Fibroblast of pulmonary artery (primary cell): ENCODE data around the gene DPM1.

Source experiments
- DNase-seq: peaks from one replicate; pipeline ENCODE4 v3.0.0-alpha.2; 2010; ENCODE audit warnings: low read depth
- H3K4me3 ChIP-seq: replicated peaks from 2 replicates; pipeline ENCODE4 v1.5.1; 2011; ENCODE audit warnings: low read depth, mild to moderate bottlenecking, control low read depth, low read length, moderate library complexity
- TF ChIP-seq, protein P1 (sequence below): IDR thresholded peaks from 2 replicates; pipeline ENCODE4 v1.5.1; 2011; ENCODE audit warnings: mild to moderate bottlenecking, control low read depth, low read length, inconsistent platforms; ENCODE audit errors: missing control alignments

The DPM1 gene

DNA sequence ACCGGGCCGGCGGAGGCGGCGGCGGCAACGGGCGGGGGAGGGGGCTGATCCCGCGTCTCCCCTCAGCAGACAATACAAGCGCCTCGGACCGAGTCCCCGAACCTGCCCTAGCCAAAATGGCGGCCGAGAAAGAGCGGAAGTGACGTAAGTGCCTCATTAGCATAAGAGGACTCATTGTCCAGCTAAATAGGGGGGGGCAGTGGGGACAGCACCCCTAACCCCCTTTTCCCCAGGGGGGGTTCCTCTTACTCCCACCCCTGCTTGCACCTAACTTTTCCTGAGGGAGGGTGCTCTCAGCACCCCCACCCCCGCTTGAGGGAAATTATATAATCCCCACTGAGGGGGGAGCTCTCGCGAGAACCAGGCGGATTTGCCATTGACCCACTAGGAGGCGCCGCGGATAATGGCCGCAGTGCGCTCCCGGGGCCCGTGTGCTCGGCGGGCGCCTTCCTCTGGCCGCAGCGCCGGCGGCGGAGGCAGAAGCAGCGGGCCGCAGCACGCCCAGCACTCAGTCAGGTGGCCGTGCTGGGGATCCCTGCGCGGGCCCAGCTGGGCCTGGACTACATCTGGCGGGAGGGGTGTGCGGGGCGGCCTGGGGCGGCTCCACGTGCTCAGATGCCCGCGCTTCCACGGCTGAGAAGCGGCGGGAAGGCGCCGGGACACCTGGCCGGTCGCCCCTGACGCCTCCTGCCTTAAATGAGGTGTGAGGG lies 26.9 kb downstream of the DPM1 start, which contains the start of gene ADNP:
TSS of gene ADNP (minus strand) at position 132 of the 710 bp plus-strand sequence. CDS start 27,441 bp downstream, outside the sequence.
- peak; percentile 94 for DNase-seq
- peak within 1 kb of the TSS; percentile 84 for H3K4me3 ChIP-seq
- TF ChIP-seq, protein P1, sequence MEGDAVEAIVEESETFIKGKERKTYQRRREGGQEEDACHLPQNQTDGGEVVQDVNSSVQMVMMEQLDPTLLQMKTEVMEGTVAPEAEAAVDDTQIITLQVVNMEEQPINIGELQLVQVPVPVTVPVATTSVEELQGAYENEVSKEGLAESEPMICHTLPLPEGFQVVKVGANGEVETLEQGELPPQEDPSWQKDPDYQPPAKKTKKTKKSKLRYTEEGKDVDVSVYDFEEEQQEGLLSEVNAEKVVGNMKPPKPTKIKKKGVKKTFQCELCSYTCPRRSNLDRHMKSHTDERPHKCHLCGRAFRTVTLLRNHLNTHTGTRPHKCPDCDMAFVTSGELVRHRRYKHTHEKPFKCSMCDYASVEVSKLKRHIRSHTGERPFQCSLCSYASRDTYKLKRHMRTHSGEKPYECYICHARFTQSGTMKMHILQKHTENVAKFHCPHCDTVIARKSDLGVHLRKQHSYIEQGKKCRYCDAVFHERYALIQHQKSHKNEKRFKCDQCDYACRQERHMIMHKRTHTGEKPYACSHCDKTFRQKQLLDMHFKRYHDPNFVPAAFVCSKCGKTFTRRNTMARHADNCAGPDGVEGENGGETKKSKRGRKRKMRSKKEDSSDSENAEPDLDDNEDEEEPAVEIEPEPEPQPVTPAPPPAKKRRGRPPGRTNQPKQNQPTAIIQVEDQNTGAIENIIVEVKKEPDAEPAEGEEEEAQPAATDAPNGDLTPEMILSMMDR: peak; percentile 46

DNA sequence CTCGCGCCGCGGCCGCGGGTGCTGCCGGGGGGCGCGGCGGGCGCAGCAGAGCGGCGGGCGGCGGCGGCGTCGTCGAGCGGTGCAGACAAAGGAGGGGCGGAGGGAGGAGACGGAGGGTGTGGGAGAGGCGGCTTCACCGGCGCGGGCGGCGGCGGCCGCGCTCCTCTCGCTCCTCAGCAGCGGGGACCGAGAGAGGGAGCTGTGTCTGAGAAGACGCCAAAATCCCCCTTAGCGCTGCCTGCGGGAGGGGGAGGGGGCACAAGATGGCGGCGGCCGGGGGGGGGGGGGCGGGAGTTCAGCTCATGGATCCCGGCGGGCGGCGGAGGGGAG lies 27.4 kb downstream of the DPM1 start:
- H3K4me3 ChIP-seq: peak overlapping the region; percentile 84
- TF ChIP-seq, protein P1: no peak
- no peak for DNase-seq

DNA sequence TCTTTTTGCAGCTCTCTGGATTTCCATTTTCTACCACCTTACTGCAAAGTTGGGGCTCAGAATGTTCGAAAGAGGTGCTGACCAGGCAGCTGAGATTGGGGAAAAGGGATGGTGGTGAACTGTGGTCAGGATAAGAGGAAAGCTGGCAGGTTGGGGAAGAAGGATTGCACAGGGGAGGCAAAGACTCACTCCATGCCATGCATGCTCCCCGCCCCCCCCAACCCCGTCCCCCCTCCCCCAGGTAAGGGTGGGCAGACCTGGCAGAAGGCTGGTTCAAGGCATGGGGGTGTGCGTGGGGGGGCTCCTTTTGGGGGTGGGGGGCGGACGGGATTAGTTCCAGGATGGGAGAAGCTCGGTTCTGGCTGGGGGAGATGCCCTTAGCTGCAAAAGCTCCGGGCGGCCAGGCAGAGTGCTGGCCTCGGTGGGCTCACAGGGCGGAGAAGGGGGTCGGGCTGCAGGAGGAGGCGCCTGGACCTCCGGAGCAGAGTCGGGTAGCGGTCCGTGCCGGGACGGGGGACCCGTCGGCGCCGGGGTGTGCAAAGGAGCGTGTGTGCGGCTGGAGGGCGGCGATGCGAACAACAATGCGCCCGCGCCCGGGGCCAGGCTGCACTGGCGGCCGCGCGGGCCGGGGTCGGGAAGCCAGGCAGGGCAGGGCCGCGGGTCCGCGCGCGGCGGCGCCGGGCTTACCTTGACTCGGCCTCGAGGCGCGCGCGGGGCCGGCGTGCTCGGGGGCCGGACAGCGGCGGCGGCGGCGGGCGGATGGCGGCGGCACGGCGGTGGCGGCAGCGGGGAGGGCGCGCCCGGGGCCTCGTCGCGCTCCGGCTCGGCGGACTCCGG lies 28.0 kb downstream of the DPM1 start:
- TF ChIP-seq, protein P1: no peak
- peak overlapping the region; percentile 84 for H3K4me3 ChIP-seq
- DNase-seq: no peak

DNA sequence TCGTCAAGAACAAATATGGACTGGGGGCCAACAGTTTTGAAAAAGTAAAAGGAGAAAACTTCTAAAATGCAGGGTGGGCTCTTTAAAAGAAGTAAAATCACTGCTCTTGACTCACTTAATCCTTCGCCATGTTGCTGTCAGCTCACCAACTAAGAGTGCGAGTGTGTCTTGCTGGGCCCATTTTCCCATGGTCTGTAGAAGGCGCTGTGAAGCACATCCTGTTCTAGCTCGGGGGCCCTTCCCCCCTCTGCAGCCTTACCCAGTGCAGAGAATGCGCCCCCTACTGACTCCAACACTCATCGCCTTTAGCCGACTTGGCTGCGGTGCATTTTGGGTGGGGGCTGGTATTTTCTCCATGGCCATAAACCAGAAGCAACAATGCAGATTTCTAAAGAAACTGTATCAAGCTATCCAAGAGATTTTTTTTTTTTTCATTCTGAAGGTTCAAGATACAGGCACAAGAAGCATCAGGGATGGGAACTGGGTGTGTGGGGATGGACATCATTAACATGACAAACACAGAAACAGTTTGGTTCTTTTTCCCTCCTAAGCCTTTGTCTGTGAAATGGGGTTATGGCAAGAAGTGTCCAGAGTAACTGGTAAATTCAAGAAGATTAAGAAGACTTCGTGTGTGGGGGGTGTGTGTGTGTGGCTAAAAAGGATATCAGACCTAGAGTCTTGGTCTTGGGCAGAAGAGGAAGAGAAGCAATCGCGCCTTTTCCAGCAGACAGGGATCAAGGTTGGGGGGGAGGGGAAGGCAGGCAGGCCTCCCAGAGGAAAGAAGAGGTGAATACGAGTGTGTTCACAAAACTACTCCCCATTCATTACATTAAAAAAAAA lies 28.8 kb downstream of the DPM1 start:
- peak; percentile 97 for DNase-seq
- TF ChIP-seq, protein P1: no peak
- peak overlapping the region; percentile 84 for H3K4me3 ChIP-seq

DNA sequence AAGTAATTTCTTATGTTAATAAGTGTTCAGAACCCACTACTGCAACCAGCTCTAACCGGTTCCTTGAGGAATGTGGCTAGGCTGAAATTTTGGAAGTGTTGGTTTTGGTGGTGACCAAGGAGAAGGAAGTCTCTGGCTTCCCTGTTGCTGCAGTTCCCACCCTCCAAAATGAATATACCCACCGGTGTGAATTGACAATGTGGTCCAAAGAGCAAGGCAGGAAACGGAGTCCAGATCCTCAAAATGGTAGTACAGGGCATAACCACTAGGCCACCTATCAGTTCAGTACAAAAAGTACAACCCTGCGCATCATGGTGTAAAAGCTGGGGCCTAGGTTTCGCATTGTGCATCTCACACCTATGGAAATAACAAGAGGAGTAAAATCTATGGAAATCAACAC lies 29.9 kb downstream of the DPM1 start:
- peak overlapping the region; percentile 84 for H3K4me3 ChIP-seq
- DNase-seq: no peak
- TF ChIP-seq, protein P1: no peak

DNA sequence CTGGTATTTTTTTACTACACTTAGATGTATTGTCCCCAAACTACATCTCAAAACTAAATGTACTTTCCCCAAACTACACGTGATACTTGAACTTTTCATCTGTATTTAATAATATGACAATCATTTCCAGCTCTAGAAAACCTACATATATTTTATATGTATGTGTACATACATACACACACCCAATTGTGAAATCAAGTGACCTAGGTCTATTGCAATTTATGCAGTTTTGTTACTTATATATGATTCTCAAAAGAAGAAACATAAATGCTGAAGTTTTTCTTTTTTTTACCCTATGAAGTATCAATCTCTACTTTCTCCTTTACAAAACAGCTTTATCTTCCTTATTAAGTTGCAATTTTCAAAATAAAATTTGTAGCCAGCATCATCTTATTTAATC lies 31.8 kb downstream of the DPM1 start:
- DNase-seq: no peak
- no peak overlapping the region for H3K4me3 ChIP-seq
- TF ChIP-seq, protein P1: no peak
